Calu3 (cell line): ENCODE results near the gene HGFAC. TPM values are rescaled to one million over a fixed set of nuclear protein-coding genes. Genes with fewer than 3 reads are reported as not detected.

ENCODE experiments used
- BruUV-seq: library from RNA; stranded (reverse); fragments of 400-500 nt; replicated peaks from 2 replicates; lab custom pipeline; 2021; lab: Mats Ljungman, UMichigan
- CTCF ChIA-PET: fragments of 300-600 bp; sonication (Branson Sonifier 250); formaldehyde crosslinking; loops from one replicate; lab custom pipeline; 2022; ENCODE audit warnings: antibody characterized with exemption; lab: Charles Lee
- DNase-seq: peaks from one replicate; pipeline ENCODE4 v3.0.0; 2022
- H3K27ac Mint-ChIP-seq: one replicate; pipeline ENCODE4 v1.8.0; 2022; ENCODE audit warnings: mixed read lengths; ENCODE audit not compliant: unreplicated experiment
- H3K27me3 Mint-ChIP-seq: one replicate; pipeline ENCODE4 v1.8.0; 2022; ENCODE audit warnings: mixed read lengths; ENCODE audit not compliant: unreplicated experiment
- H3K36me3 Mint-ChIP-seq: one replicate; pipeline ENCODE4 v1.8.0; 2022; ENCODE audit warnings: mild to moderate bottlenecking, moderate library complexity, mixed read lengths; ENCODE audit not compliant: insufficient read depth, unreplicated experiment
- H3K4me1 Mint-ChIP-seq: one replicate; pipeline ENCODE4 v1.8.0; 2022; ENCODE audit warnings: mild to moderate bottlenecking, low read depth, mixed read lengths; ENCODE audit not compliant: unreplicated experiment
- H3K4me3 Mint-ChIP-seq: one replicate; pipeline ENCODE4 v1.8.0; 2022; ENCODE audit warnings: mild to moderate bottlenecking, low read depth, moderate library complexity, mixed read lengths; ENCODE audit not compliant: unreplicated experiment
- H3K9me3 Mint-ChIP-seq: one replicate; pipeline ENCODE4 v1.8.0; 2022; ENCODE audit warnings: low read depth, mixed read lengths; ENCODE audit not compliant: unreplicated experiment
- CTCF ChIP-seq: fragments of 200-600 bp; IDR thresholded peaks from one replicate; pipeline ENCODE4 v1.8.0; 2022; ENCODE audit warnings: antibody characterized with exemption; ENCODE audit not compliant: unreplicated experiment
- intact Hi-C: fragments of 100-400 bp; cut with micrococcal nuclease; formaldehyde crosslinking; loops from one replicate; pipeline ENCODE4 v1.10.0; 2022; ENCODE audit not compliant: unreplicated experiment
- total RNA-seq: library from RNA; stranded (reverse); gene quantifications from 2 replicates; pipeline ENCODE4 v1.2.3, GENCODE V29; 2022

The HGFAC gene
- total RNA-seq, 1 experiment from 2014 or later = not detected

GRCh38 chr4:3418029-3418762 lies 23.6 kb upstream of the HGFAC start:
- no peak overlapping the region for H3K27ac Mint-ChIP-seq
- no TSS peak for BruUV-seq
- intact Hi-C loops = no loop called here

GRCh38 chr4:3419836-3420605 lies 21.7 kb upstream of the HGFAC start:
- intact Hi-C loops = no loop called here
- CTCF ChIA-PET = no interaction called here
- Mint-ChIP-seq H3K27me3 (no peaks in the 10 kb centered on the region), H3K27ac (no peak overlapping the region), H3K4me1 (no peaks in the 10 kb centered on the region), H3K4me3 (no peak overlapping the region), H3K36me3 (no peaks in the 10 kb centered on the region), H3K9me3 (no peaks in the 10 kb centered on the region)
- DNase-seq = no peak
- BruUV-seq = no TSS peak
- TF ChIP-seq CTCF = no peak

More at GRCh38 chr4:3418029-3418762, 23.6 kb upstream of the HGFAC start:
- no peaks in the 10 kb centered on the region for H3K27me3 Mint-ChIP-seq
- no peak for TF ChIP-seq CTCF
- H3K4me1 Mint-ChIP-seq = no peaks in the 10 kb centered on the region
- no peak overlapping the region for H3K4me3 Mint-ChIP-seq
- H3K9me3 Mint-ChIP-seq = no peaks in the 10 kb centered on the region
- DNase-seq = no peak
- CTCF ChIA-PET = no interaction called here
- H3K36me3 Mint-ChIP-seq = no peaks in the 10 kb centered on the region

GRCh38 chr4:3420606-3420955 lies 21.2 kb upstream of the HGFAC start:
- TF ChIP-seq CTCF = no peak
- CTCF ChIA-PET = no interaction called here
- no peak overlapping the region for H3K27ac Mint-ChIP-seq
- no peaks in the 10 kb centered on the region for H3K36me3 Mint-ChIP-seq
- H3K27me3 Mint-ChIP-seq = no peaks in the 10 kb centered on the region
- no TSS peak for BruUV-seq
- H3K4me1 Mint-ChIP-seq = no peaks in the 10 kb centered on the region
- intact Hi-C loops = no loop called here
- no peak overlapping the region for H3K4me3 Mint-ChIP-seq
- no peak for DNase-seq
- no peaks in the 10 kb centered on the region for H3K9me3 Mint-ChIP-seq

- H3K27me3 Mint-ChIP-seq = no peaks in the 10 kb centered on the region
- intact Hi-C loops = no loop called here
- no peak for TF ChIP-seq CTCF
- H3K27ac Mint-ChIP-seq = no peak overlapping the region
- BruUV-seq = no TSS peak
- H3K4me3 Mint-ChIP-seq = no peak overlapping the region
- CTCF ChIA-PET = no interaction called here
- DNase-seq = no peak
- H3K9me3 Mint-ChIP-seq = no peaks in the 10 kb centered on the region
- H3K36me3 Mint-ChIP-seq = no peaks in the 10 kb centered on the region
- no peaks in the 10 kb centered on the region for H3K4me1 Mint-ChIP-seq
Measured at GRCh38 chr4:3420956-3421355, 20.8 kb upstream of the HGFAC start.
